Stomach (tissue), 4 donors: ENCODE data around the gene COX14.
"Not testable (repeated sequence)": the region's sequence is repeated elsewhere in the genome, so short reads cannot be mapped to it uniquely, and the experiment has no call there.

Experiments
- CTCF ChIP-seq, 7 experiments: fragments of 450-650 bp in 4 of 7; fragments of 200-600 bp in 3 of 7; sonication (generic) in 3 of 7; IDR thresholded peaks; one replicate each; pipeline ENCODE4 v1.5.1; 2016 to 2019; ENCODE audit warnings: antibody characterized with exemption in 7 of 7, control low read depth in 2 of 7, mild to moderate bottlenecking in 1 of 7
- POLR2A ChIP-seq, 4 donors: fragments of 450-650 bp; IDR thresholded peaks; one replicate each; pipeline ENCODE4 v1.6.1; 2016; ENCODE audit warnings: antibody characterized with exemption in 4 of 4, control low read depth in 2 of 4, mild to moderate bottlenecking in 1 of 4, moderate library complexity in 1 of 4
- POLR2AphosphoS5 ChIP-seq, 3 donors: sonication (generic); formaldehyde crosslinking; IDR thresholded peaks; one replicate each; pipeline ENCODE4 v1.6.1; 2016; ENCODE audit warnings: antibody characterized with exemption in 3 of 3

- not testable (repeated sequence) for TF ChIP-seq POLR2AphosphoS5, CTCF, POLR2A (IDR thresholded peaks at IDR 0.05)
These were observed 42.9 kb downstream of the COX14 start for GRCh38 chr12:50154947-50155346.
